PC-3 (cell line): ENCODE measurements around the gene EXOSC3. TPM values are rescaled to one million over a fixed set of nuclear protein-coding genes. Genes with fewer than 3 reads are reported as not detected.

Experiments used
- ATAC-seq: fragments of 200-7000 bp; cut with Tn5 transposase; 2 replicates; pipeline ENCODE4 v1.9.1; 2020; ENCODE audit warnings: mild to moderate bottlenecking, moderate library complexity
- BruUV-seq: library from RNA; stranded (reverse); fragments of 400-500 nt; replicated peaks from 2 replicates; lab custom pipeline; 2021; lab: Mats Ljungman, UMichigan
- CTCF ChIA-PET: fragments of 300-600 bp; sonication (Branson Sonifier 250); formaldehyde crosslinking; loops from one replicate; lab custom pipeline; 2022; ENCODE audit warnings: antibody characterized with exemption; lab: Charles Lee
- POLR2A ChIA-PET: fragments of 300-600 bp; sonication (Branson Sonifier 250); formaldehyde crosslinking; loops from one replicate; lab custom pipeline; 2022; ENCODE audit warnings: antibody characterized with exemption; ENCODE audit not compliant: unreplicated experiment; lab: Charles Lee
- DNase-seq: peaks from one replicate; pipeline ENCODE4 v3.0.0-alpha.2; 2015
- H2AFZ ChIP-seq: fragments of 300-600 bp; sonication (generic); 2 replicates; pipeline ENCODE4 v1.6.0; 2016; ENCODE audit warnings: antibody characterized with exemption, low read length
- H3F3A ChIP-seq: fragments of 300-600 bp; sonication (generic); one replicate; pipeline ENCODE4 v1.6.0; 2017; ENCODE audit warnings: antibody characterized with exemption, low read length, control low read depth, mild to moderate bottlenecking; ENCODE audit not compliant: unreplicated experiment
- H3K27ac ChIP-seq: fragments of 300-600 bp; sonication (generic); 2 replicates; pipeline ENCODE4 v1.5.1; 2016; ENCODE audit warnings: mild to moderate bottlenecking, low read length
- H3K27me3 ChIP-seq: fragments of 300-600 bp; sonication (generic); 2 replicates; pipeline ENCODE4 v1.6.1; 2016; ENCODE audit warnings: low read length, mixed read lengths
- H3K36me3 ChIP-seq: fragments of 300-600 bp; sonication (generic); 2 replicates; pipeline ENCODE4 v1.6.1; 2016; ENCODE audit warnings: low read depth, mixed run types, low read length, mixed read lengths
- H3K4me1 ChIP-seq: fragments of 300-600 bp; sonication (generic); 2 replicates; pipeline ENCODE4 v1.5.1; 2016; ENCODE audit warnings: low read length; ENCODE audit not compliant: insufficient read depth
- H3K4me2 ChIP-seq: fragments of 300-600 bp; sonication (generic); 2 replicates; pipeline ENCODE4 v1.6.0; 2016; ENCODE audit warnings: low read length
- H3K4me3 ChIP-seq: fragments of 300-600 bp; sonication (generic); 2 replicates; pipeline ENCODE4 v1.5.1; 2016; ENCODE audit warnings: mild to moderate bottlenecking, low read length, mixed read lengths
- H3K79me2 ChIP-seq: fragments of 300-600 bp; sonication (generic); 2 replicates; pipeline ENCODE4 v1.6.1; 2017; ENCODE audit warnings: low read length, mixed read lengths
- H3K9ac ChIP-seq: fragments of 300-600 bp; sonication (generic); 2 replicates; pipeline ENCODE4 v1.6.0; 2016; ENCODE audit warnings: mild to moderate bottlenecking, low read length
- H3K9me2 ChIP-seq: fragments of 300-600 bp; sonication (generic); replicated peaks from 2 replicates; pipeline ENCODE4 v1.6.1; 2016; ENCODE audit warnings: mixed run types, low read length, mixed read lengths
- H3K9me3 ChIP-seq: fragments of 300-600 bp; sonication (generic); 2 replicates; pipeline ENCODE4 v1.6.1; 2016; ENCODE audit warnings: low read length, mixed read lengths
- H4K20me1 ChIP-seq: fragments of 300-600 bp; sonication (generic); 2 replicates; pipeline ENCODE4 v1.6.1; 2016; ENCODE audit warnings: low read length, mixed read lengths
- CTCF ChIP-seq: fragments of 300-600 bp; sonication (generic); conservative IDR thresholded peaks from 2 replicates; pipeline ENCODE4 v1.5.1; 2017; ENCODE audit warnings: antibody characterized with exemption, low read depth, mild to moderate bottlenecking, low read length
- EZH2 ChIP-seq: fragments of 300-600 bp; sonication (generic); IDR thresholded peaks from one replicate; pipeline ENCODE4 v1.6.1; 2017; ENCODE audit warnings: antibody characterized with exemption, mild to moderate bottlenecking, low read length; ENCODE audit not compliant: unreplicated experiment
- EZH2phosphoT487 ChIP-seq: fragments of 300-600 bp; sonication (generic); IDR thresholded peaks from 2 replicates; pipeline ENCODE4 v1.6.1; 2018; ENCODE audit warnings: mild to moderate bottlenecking, antibody characterized with exemption, low read length, borderline replicate concordance
- intact Hi-C: fragments of 100-400 bp; cut with micrococcal nuclease; formaldehyde crosslinking; loops from 2 replicates; pipeline ENCODE4 v1.9.0; 2023
- total RNA-seq: library from RNA; depleted of rRNA; stranded (reverse); fragments of >200 nt; gene quantifications from 2 replicates; pipeline ENCODE4 v1.2.3, GENCODE V29; 2014

The EXOSC3 gene
- total RNA-seq, 1 experiment from 2014 or later, result 98.3 TPM

DNA sequence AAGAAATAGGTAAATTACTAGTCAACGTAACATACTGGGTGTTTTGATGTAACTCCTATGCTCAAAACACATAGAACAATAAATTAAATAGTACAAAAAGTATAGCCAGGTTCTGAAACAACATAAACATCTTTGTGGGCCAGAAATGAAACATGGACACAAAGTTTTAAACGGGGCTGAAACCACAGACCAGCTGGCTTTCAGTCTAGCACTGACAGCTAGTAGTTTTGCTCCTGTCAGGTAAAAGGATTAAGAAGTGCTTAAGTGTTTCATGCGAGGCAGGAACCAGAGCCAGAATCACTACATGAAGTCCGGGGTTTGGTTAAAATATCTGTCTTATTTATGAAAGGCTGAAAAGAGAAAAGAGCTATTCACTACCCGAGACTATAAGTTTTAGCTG lies 35.3 kb upstream of the EXOSC3 start:
- no peak overlapping the region for H2AFZ ChIP-seq
- BruUV-seq, result no TSS peak
- POLR2A ChIA-PET, result no interaction called here
- H3K9me3 ChIP-seq, result no peaks in the 10 kb centered on the region
- peaks cover 6% of the 10 kb centered on the region; the same call in 1 of the 2 replicates for H3K36me3 ChIP-seq
- H3K9ac ChIP-seq, result no peak overlapping the region
- no peaks in the 10 kb centered on the region for H3F3A ChIP-seq
- H3K79me2 ChIP-seq, result no peaks in the 10 kb centered on the region
- CTCF ChIA-PET, result no interaction called here
- no peaks in the 10 kb centered on the region for H3K27me3 ChIP-seq
- H4K20me1 ChIP-seq, result no peaks in the 10 kb centered on the region
- intact Hi-C loops, result no loop called here
- no peak for DNase-seq
- TF ChIP-seq EZH2 (no peak), CTCF (no peak), EZH2phosphoT487 (no peak)
- no peak for ATAC-seq
- H3K27ac ChIP-seq, result no peak overlapping the region
- no peaks in the 10 kb centered on the region for H3K9me2 ChIP-seq
- no peak overlapping the region for H3K4me3 ChIP-seq
- no peaks in the 10 kb centered on the region for H3K4me1 ChIP-seq
- no peak overlapping the region for H3K4me2 ChIP-seq

- H3K9me3 ChIP-seq, result no peaks in the 10 kb centered on the region
- ChIA-PET POLR2A (interaction anchor here (0.6 kb wide), 1 partner anchor 21 kb away, joined by 5 read pairs; no protein-coding TSS in a partner anchor), CTCF (no interaction called here)
- no peaks in the 10 kb centered on the region for H3K27me3 ChIP-seq
- no peak for DNase-seq
- H4K20me1 ChIP-seq, result no peaks in the 10 kb centered on the region
- no peak for TF ChIP-seq EZH2
- no peak for TF ChIP-seq EZH2phosphoT487
- no peak for TF ChIP-seq CTCF
- no peaks in the 10 kb centered on the region for H3K9me2 ChIP-seq
- no peak overlapping the region for H3K9ac ChIP-seq
- H2AFZ ChIP-seq, result no peak overlapping the region
- H3K27ac ChIP-seq, result no peak overlapping the region
- no TSS peak for BruUV-seq
- no peak overlapping the region for H3K4me2 ChIP-seq
- no peaks in the 10 kb centered on the region for H3F3A ChIP-seq
- H3K4me1 ChIP-seq, result no peaks in the 10 kb centered on the region
- H3K4me3 ChIP-seq, result no peak overlapping the region
- no peak for ATAC-seq
- intact Hi-C loops, result no loop called here
- peaks cover 6% of the 10 kb centered on the region; the same call in 1 of the 2 replicates for H3K36me3 ChIP-seq
- no peaks in the 10 kb centered on the region for H3K79me2 ChIP-seq
Measured at GRCh38 chr9:37818849-37819248, 34.0 kb upstream of the EXOSC3 start.

DNA sequence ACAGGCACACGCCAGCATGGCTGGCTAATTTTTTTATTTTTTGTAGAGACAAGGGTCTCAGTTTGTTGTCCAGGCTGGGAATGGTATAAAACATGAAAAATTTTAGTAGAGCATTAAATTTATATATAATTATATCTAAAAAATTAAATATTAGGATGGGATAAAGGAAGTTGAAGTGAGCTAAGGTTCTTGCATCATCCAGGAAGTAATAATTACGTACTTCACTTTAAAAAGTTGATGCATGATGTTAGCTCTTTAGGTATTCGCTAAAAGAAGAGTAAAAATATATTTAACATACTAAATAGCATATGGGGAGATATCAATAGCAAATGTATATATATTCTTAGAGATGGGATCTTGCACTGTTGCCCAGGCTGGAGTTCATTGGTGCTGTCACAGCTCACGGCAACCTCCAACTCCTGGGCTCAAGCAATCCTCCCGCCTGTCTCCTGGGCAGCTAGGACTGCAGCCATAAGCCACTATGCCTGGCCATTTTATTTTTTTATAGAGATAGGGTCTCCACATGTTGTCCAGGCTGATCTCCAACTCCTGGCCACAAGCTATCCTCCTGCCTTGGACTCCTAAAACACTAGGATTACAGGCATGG lies 28.0 kb upstream of the EXOSC3 start:
- H3K4me2 ChIP-seq, result no peak overlapping the region

More for the DNA sequence above, 28.0 kb upstream of the EXOSC3 start:
- no peaks in the 10 kb centered on the region for H3K36me3 ChIP-seq
- no peak overlapping the region for H3K4me3 ChIP-seq
- DNase-seq, result no peak
- H3K4me1 ChIP-seq, result no peaks in the 10 kb centered on the region
- intact Hi-C loops, result no loop called here
- no peaks in the 10 kb centered on the region for H3F3A ChIP-seq
- ChIA-PET CTCF (no interaction called here), POLR2A (interaction anchor here (0.6 kb wide), 2 partner anchors 12 to 26 kb away, joined by 3 to 7 read pairs; no protein-coding TSS in a partner anchor)
- no peaks in the 10 kb centered on the region for H3K27me3 ChIP-seq
- no peak for TF ChIP-seq EZH2phosphoT487
- no peak for TF ChIP-seq CTCF
- TF ChIP-seq EZH2, result no peak
- no peaks in the 10 kb centered on the region for H3K9me3 ChIP-seq
- peaks cover 10% of the 10 kb centered on the region for H3K79me2 ChIP-seq
- H3K27ac ChIP-seq, result no peak overlapping the region
- H4K20me1 ChIP-seq, result no peaks in the 10 kb centered on the region
- H2AFZ ChIP-seq, result no peak overlapping the region
- no peaks in the 10 kb centered on the region for H3K9me2 ChIP-seq
- no peak for ATAC-seq
- no peak overlapping the region for H3K9ac ChIP-seq
- no TSS peak for BruUV-seq
